HG02678 (cell line): ENCODE results near the gene GTF3C2.
"Not testable (repeated sequence)": the region's sequence is repeated elsewhere in the genome, so short reads cannot be mapped to it uniquely, and the experiment has no call there.

Experiments
- ATAC-seq: cut with Tn5 transposase; IDR thresholded peaks from one replicate; pipeline ENCODE4 v1.9.1; 2021; ENCODE audit warnings: mild to moderate bottlenecking, moderate library complexity; ENCODE audit not compliant: unreplicated experiment

GTF3C2 gene

DNA sequence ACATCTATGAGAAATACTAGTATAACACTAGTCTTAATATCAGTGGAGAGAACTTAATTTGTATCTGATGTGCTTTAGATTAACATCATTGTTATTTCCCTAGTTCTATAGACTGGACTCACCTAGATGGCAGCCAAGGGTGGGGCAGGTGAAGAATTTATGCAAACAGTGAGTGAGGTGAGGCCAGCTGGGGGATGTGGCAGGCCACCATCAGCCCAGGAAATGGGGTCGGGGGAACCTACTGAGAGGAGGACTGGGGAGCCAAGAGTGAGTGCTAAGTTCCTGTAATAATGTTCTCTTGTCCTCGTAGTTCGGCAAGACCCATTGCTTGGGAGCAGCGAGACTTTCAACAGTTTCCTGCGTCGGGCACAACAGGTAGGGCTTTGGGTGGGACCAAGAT lies 16.4 kb upstream of the GTF3C2 start:
- no peak for ATAC-seq

DNA sequence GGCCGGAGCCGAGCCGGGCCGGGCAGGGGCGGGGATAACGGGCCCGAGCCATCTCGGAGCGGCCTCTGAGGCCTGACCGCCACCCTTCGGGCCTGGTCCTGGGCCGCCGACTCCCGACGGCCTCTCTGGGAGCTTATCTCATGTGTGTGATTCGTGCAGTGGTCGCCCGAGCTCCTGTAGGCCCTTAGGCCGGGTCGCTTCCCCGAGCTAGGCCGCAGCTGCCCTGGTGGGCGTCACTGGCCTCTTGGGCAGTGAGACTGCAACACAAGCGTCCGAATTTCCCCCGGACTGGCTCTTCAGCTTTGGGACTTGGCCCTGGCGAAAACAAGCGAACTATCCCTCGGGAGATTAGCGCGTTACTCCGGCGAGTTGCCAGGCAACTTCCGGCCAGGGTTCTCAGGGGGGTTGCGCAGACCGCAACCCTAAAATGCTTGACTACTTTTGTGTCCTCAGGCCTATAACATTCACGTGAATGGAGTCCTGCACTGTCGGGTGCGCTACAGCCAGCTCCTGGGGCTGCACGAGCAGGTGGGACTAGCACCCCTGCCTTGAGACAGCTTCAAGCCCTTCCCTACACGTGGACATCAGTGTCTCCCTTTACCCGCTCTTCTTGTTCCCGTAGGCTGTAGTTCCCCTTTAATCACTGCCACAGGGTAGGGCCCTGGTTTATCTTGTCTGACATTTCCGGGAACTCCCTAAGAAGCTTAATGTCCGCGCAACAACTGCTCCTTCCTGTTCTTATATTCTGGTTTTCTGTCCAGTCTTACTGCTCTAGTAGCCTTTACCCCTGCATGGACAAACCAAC lies 14.5 kb upstream of the GTF3C2 start:
- ATAC-seq, result peak; percentile 25

DNA sequence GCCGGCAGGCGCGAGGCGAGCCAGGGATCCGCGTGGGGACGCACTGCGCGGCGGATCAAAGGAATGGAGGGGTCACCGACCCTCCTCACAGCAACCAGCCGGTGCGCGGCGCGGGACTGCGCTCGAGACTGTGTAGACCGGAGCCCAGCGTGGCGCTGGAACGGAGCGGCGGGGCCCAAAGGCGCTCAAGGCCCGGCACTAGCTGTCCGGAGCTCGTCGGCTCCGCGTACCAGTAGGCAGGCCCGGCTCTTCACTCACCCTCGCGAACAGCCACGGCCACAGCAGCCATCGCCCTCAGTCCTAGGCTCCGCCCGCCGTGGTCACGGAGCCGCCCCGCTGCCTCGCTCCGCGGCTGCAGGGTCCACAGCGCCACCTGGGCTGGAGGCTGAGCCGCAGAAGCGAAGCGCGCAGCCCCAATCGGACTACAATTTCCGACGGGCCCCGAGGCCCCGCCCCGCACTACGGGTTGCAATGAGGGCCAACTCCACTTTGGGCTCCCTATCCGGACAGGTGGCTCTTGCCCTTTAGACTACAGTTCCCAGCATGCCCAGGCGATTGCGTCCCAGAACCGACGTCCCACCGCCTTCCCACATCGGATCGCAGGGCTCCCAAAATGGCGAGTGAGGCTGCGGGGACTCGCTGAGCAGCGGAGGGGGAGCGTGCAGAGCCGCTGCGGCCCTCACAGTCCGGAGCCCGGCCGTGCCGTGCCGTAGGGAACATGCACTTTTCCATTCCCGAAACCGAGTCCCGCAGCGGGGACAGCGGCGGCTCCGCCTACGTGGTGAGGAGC lies 13.7 kb upstream of the GTF3C2 start, which contains the start of the genes EIF2B4 and SNX17:
TSS of gene EIF2B4 (minus strand) at position 313 of the 790 bp plus-strand sequence. CDS start at position 289, 24 bp downstream.
TSS of gene SNX17 (plus strand) at position 591 of the 790 bp plus-strand sequence. CDS start at position 719, 128 bp downstream.
- peak; percentile 88 for ATAC-seq

DNA sequence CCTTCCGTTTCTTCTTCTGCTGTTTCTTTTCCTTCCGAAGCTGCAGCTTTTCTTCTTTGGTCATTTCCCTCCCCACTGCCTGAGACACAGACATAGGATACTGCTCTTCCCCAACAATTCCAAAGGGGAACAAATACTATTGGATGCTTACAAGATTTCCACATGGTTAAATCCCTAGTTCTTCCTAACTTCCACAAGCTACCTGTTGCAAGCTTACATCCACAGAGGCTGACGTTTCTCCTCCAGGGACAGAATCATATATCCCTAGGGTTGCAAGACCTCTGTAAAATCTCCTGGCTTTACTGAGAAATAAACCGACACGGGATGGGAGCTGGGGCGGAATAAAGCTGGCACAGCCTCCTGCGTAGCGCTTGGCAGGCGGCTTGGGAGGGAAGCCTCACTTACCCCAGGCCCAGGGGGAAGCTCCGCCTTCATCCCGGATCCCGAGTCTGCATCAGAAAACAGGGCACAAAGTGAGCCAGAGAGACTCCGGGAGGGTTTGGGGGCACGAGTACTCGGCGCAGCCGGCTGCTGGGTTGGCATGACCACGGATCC lies 13.0 kb upstream of the GTF3C2 start:
- ATAC-seq, result peak; percentile 4

DNA sequence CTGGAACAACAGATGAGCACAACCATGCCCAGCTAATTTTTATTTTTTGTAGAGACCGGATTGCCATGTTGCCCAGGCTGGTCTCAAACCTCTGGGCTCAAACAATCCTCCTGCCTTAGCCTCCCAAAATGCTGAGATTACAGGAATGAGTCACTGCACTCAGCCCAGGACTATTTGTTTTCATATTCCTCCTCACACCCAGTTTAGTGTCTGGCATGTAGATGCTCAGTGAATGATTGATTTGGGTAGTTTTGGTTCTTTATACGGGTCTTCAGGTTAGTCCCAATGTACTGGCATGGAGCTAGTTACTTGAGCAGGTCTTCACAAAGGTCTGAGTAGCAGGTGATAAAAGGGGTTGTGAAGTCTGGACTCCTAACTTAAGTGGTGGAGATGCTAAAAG lies 7.4 kb upstream of the GTF3C2 start:
- no peak for ATAC-seq

DNA sequence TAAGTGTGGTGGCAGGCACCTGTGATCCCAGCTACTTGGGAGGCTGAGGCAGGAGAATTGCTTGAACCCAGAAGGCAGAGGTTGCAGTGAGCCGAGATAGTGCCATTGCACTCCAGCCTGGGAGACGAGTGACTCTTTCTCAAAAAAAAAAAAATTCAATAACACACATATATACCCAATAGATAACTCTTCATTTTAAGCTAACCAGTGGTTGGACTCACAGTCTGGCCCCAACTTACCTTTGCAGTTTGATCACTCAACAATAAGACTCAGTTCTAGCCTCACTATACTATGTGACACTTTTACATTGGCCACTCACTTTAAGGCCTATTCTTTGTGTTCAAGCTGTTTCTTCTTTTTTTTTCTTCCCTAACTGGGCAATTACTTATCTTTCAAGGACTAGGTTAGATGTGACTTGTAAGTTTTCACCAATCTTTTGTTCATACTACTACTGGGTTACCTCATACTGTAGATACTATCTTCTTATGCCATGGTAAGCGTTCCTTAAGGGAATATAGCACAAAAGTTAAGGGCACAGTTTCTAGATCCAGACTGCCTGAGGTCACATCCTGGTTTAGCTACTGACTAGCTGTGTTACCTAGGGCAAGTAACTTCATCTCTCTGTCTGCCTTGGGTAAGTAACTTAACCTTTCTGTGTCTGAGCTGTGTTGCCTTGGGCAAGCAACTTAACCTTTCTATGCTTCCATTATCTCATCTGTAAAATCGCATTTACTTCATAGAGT lies 6.3 kb upstream of the GTF3C2 start:
- no peak for ATAC-seq

DNA sequence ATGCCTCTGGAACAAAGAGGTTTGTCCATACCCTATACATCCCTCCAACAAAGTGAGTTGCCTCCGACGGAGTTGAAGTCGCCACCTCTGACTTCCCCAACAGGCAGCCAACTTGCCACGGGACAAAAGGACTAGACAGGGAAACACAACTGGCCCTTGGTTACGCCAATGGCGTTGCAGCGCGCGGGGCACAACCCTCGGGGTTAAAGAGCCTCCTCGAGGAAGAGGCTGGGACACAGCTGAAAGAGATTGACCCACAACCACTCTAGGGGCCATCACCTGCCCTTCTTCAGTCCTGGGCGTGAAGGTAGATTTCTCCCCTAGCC lies 545 bp downstream of the GTF3C2 start:
- ATAC-seq, result peak; percentile 26

DNA sequence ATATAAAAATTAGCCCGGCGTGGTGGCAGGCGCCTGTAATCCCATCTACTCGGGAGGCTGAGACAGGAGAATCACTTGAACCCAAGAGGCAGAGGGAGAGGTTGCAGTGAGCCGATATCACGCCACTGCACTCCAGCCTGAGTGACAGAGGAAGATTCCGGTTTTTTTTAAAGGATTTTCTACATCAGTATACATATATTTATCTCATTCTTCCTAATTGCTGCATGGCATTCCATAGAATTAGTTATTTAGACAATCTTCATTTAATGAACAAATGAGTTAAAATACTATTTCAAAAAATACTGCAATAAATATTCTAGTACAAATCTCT lies 2.0 kb downstream of the GTF3C2 start:
- no peak for ATAC-seq

DNA sequence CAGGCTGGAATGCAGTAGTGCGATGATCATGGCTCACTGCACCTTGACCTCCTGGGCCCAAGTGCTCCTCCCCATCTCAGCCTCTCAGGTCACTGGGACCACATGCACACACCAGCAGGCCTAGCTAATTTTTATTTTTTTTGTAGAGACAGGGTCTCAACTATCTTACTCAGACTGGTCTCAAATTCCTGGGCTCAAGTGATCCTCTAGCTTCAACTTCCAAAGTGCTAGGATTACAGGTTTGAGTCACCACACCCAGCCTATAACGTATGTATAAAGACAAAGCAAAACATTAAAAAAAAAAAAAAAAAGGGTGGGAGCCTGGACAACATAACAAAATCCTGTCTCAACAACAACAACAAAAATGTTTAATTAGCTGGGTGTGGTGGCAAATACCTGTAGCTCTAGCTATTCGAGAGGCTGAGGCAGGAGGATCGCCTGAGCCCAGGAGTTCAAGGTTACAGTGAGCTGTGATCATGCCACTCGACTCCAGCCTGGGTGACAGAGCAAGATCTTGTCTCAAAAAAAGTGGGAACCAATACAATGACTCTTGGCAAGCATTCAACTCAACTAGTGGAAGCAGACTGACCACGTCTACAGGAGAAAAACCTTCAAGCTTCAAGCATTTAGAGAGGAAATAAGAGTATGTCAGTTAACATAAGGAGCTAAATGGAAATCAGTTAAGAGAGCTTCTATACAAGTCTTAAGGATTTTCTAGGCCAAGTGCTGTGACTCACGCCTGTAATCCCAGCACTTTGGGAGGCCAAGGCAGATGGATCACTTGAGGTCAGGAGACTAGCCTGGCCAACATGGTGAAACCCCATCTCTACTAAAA lies 2.6 kb downstream of the GTF3C2 start:
- ATAC-seq, result no peak

DNA sequence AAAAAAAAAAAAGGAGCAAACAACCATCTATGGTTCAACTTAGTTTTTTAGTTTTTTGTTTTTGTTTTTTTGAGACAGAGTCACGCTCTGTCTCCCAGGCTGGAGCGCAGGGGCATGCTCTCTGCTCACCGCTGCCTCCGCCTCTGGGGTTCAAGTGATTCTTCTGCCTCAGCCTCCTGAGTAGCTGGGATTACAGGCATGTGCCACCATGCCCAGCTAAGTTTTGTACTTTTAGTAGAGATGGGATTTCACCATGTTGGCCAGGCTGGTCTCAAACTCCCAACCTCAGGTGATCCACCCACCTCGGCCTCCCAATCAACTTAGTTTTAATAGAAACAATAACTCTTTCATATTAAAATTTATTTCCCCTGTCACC lies 3.2 kb downstream of the GTF3C2 start:
- not testable (repeated sequence) for ATAC-seq

DNA sequence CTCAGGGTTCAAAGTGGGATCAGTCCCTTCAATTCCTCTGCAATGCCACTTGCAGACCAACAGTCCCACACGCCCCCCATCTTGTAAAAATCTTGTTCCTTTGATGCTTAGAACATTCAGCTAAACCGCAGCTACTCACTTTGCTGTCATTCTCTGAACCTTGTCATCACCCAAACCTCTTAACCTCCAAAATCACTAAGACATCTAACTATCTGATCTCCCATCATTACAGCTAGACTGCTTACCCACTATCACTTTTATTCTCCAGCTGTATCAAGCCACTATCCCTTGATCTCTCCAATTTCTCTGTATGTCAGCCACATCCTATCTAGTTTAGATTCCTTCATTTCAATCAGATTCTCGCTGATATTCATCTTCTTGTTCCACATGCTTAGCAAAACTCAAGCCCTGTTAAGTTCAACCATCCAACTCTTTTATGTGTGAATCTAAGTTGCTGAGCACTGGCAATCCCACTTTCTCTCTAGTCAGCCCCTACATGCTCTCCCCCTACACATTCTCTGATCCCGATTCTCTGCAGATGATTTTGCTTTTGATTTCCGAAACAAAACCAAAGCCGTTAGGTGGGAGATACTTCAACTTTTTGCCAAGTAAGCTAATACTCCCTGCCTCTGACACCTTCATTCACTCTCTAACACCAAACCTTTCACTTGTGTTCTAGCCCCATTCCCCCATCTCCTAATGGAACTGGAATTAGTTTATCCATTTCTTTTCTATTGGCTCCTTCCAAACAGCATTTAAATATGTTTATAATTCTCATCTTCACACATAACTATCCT lies 4.6 kb downstream of the GTF3C2 start:
- no peak for ATAC-seq

DNA sequence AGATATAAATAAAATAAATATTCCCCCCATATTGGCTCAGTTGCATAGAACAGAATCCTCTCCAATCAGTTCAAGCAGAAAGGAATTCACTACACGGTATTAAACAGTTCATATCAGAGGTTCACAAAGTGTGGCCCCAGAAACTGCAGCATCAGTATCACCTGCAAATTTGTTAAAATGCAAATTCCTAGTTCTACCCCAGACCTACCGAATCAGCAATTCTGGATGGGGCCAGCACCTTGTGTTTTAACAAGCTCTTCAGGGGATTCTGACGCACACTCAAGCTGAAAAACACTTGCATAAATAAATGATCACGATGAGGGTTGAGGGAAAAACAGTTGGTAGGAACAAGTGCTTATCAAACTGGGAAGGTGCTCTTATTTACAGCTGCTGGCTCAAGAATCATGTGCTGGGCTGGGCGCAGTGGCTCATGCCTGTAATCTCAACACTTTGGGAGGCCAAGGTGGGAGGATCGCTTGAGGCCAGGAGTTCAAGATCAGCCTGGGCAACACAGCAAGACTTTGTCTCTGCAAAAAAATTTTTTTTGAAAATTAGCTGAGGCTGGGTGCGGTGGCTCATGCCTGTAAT lies 6.4 kb downstream of the GTF3C2 start:
- ATAC-seq, result no peak

DNA sequence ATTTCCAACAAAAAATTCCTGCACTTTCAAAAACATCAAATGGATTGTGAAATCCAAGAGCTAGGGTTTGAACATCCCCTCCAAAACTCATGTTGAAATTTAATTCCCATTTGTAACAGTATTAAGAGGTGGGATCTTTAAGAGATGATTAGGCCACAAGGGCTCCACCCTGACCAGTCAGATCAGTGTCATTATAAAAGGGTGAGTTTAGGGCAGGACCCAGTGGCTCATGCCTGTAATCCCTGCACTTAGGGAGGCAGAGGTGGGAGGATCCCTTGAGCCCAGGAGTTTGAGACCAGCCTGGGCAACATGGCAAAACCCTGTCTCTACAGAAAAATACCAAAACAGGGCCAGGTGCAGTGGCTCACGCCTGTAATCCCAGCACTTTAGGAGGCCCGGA lies 8.9 kb downstream of the GTF3C2 start:
- ATAC-seq, result no peak

DNA sequence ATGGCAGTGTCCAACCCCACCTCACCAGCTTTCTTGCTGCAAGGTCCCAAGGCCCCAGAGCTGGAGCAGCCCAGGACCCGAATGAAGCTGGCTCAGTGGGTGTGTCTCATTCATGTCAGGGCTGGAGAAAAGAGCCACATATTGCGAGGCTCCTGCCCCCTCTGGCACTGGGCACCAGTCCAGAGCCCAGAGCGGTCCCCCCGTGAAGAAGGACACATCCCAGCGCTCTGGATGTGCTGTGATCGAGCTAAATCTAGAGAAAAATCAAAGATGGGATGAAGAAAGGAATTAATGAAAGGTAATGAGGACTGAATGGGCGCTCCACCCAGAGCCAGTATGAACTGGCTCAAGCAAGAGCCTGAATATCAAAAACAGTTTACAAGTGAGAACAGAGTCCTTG lies 20.4 kb downstream of the GTF3C2 start:
- no peak for ATAC-seq

DNA sequence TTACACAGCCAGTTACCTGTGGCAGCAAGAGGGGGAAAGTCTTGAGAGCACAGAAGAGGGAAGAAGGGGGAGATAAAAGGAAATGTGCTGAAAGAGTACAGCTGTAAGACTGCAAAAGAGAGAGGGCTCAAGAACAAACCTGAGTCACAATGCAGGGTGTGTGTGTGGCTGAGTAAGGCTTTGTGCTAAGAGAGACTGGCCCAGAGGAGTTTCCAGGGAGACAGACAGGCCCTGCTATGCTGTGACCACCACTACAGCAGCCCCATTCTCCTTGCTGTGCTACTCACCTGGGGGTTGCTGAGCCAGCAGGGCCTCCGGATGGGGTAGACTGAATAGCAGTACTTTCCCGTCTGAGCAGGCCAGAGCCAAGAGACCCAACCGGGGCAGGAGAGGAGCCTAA lies 21.3 kb downstream of the GTF3C2 start:
- no peak for ATAC-seq

DNA sequence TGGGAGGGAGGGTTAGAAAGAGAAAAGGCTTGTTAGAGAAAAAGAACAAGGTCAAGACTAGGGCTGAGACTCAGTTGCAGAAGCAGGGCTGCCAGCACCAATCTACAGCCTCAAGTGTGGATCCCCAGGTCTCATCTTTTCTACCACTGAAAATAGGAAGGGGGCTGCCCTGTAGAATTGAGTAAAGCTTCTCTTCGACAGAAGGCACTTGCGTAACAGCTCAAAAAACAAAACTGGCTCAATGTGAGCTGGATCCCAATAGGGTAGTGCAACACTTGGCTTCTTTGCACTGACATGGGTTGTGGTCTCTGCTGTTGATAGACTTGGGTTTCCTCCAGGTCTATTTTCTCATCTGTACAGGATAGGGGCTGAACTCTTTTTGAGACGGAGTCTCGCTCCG lies 31.8 kb downstream of the GTF3C2 start:
- ATAC-seq, result no peak

DNA sequence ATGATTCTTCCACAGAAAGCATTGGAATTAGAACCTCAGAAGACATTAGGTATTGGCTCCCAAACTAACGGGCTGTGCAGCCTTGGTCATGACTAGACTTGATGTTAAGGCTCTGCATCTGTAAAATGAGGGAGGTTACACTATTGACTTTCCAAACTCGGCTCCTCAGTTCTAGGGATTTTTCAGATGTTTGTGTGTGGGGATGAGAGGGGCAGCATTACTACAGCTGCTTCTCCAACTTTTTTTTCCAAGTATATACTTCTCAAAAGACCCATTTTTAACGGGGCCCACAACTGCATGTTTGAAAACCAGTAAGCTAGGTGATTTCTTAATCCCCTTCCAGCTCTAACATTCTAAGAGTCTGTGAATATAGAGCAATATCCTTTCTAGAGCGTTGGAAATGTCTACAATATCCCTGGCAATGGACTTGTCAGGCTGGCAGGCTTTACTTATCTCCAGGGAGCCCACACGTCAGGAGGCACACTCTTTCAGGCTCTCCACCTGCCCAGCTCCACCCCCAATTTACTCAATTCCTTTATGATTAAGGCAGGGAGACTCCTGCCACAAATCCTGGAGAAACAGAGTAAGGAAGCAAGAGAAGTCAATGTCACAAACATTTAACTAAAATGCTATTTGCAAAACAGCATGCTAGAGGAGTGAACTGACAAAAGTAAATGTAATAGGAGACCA lies 32.8 kb downstream of the GTF3C2 start:
- no peak for ATAC-seq

DNA sequence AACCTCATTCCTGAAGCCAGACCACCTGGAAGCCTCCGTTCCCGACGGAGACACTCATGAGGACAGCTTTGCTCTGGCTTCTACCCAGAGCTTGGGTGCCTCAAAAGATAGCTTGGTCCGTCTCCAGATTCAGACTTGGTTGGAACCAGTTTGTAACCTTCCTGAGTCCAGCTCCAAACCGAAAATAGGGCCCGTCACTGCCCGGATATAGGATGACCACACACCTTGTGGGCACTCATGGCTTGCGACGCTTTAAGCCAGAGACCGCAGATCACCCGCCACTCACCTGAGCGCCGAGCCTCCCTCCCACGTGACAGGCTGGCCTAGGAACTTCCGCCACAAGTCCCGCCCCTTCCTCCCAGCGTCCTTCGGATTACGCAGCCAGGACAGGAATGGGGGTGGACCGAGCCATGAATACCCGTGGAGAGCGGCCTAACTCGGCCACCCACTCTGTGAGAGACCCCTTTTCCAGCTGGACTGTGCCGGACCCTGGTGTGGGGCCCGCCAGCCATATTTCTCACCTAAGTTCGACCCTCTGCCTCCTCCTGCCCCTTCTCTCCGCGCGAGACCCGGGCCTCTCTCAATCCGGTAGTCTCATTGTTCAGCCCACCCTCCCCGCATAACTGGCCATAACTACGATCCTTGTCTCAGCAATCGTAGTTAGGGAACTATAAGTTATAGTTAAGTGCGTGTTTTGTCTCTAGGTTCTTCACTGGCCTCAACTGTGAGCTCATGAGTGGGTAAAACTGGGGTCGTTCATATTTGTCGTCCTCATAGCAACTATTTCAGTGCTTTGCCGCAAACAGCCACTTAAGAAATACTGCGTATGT lies 33.6 kb downstream of the GTF3C2 start, which contains the start of gene MPV17:
TSS of gene MPV17 (minus strand) at position 332 of the 830 bp plus-strand sequence. CDS start 580 bp downstream, outside the sequence.
- peak; percentile 95 for ATAC-seq
